ENCODE measurements around the gene KCNQ1. TPM values are rescaled to one million over a fixed set of nuclear protein-coding genes. Genes with fewer than 3 reads are reported as not detected.

Gene KCNQ1
- total and polyA plus RNA-seq, 2 experiments from 2014 or later, result 0.45 to 0.87 TPM

DNA sequence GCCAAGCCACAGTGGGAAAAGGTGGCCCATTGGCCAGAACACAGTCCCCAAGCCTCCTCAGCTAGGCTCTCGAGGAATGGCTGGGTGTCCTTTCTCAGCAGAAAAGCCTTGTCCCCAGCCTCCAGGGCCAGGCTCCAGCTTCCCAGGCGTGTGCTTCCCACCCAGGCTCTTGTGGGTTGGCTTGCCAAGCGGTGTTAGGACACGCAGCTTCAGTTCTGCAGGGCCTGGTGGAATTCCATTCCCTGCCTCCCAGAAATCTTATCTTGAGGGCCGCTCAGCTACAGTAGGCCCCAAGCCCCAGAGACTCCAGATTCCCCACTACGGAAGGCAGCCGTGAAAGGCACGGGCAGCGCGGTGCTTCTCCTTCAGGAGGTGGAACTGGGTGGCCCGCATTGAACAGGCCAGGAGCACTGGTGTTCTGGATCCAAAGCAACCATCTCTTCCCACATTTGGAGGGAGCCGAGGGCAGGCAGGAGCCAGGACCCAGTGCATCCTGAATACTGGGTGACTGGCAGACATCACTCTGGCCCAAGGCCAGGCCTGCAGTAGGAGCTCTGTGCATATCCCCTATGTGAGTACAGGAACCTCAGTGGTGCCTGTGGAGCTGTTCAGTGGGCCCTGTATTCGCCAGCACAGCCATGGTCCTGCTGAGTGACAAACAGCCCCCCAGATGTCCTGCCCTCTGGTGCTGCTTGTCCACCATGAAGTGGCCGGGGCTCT is 271.7 kb downstream of the KCNQ1 start:
- H3K4me3 ChIP-seq, result no peak overlapping the region
- Mint-ChIP-seq H3K27me3 (ENCODE audit: insufficient read depth, low read depth, poor library complexity) (peaks cover 74% of the 10 kb centered on the region), H3K4me1 (peaks cover 39% of the 10 kb centered on the region), H3K9me3 (no peaks in the 10 kb centered on the region), H3K36me3 (ENCODE audit: low read depth) (no peaks in the 10 kb centered on the region), H3K4me3 (no peak overlapping the region), H3K27ac (no peak overlapping the region)
- H3K4me1 ChIP-seq (ENCODE audit: insufficient read depth), result peaks cover 28% of the 10 kb centered on the region
- H3K9me2 ChIP-seq (ENCODE audit: insufficient read depth), result no peaks in the 10 kb centered on the region
- no peak for TF ChIP-seq EZH2phosphoT487 (IDR thresholded peaks at IDR 0.05; ENCODE audit: unreplicated experiment)
- TF ChIP-seq ZNF114 (CRISPR knock-in tag; IDR thresholded peaks at IDR 0.05), result no peak
- no peak for TF ChIP-seq EZH2 (IDR thresholded peaks at IDR 0.05; ENCODE audit: low read depth, unreplicated experiment)
- no peaks in the 10 kb centered on the region for H4K20me1 ChIP-seq (replicated peaks; ENCODE audit: insufficient read depth)
- no peak overlapping the region for H3K4me2 ChIP-seq
- no peaks in the 10 kb centered on the region for H3F3A ChIP-seq (replicated peaks; ENCODE audit: low read depth)
- ATAC-seq, result no peak
- no peaks in the 10 kb centered on the region for H3K36me3 ChIP-seq (ENCODE audit: insufficient read depth)
- no peak for DNase-seq (ENCODE audit: low spot score)
- no peak overlapping the region for H3K27ac ChIP-seq (ENCODE audit: low read depth)
- peaks cover 79% of the 10 kb centered on the region for H3K27me3 ChIP-seq (ENCODE audit: insufficient read depth)
- no peaks in the 10 kb centered on the region for H3K79me2 ChIP-seq (replicated peaks; ENCODE audit: insufficient read depth)
- no peak overlapping the region for H2AFZ ChIP-seq

DNA sequence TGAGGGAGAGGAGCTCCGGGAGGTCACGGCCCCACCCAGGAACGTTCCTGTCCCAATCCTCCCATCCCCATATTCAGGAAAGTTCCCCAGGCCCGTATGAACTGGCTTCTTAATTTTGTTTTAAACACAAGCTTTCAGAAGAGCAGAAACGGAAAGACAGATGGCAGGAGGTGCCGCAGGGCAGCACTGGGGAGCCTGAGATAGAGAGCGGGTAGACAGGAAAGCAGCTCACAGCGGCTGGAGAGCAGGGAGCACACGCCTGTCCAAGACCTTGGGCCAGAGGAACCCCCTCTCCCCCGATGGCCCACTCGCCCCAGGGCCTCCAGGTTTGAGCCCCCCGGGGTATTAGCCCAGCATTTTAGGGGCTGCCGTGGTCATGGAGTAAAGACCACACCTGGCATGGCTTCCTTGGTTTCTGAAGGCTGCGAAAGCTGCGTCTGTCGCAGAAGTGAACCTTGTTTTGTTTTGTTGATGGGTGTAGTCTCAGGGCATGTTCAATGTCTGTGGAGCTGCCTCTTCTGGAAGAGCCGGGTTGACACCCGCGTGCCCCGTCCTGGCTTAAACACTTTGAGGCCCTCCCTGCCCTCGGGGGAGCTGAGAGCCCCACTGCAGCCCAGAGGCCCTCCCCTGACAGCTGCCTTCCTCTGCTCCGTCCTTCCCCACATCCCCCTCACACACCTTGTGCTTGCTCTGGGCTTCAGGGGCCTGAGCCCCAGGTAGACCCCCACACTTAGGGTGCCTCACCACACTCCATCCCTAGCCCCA is 272.9 kb downstream of the KCNQ1 start:
- Histone ChIP-seq H2AFZ (no peak overlapping the region), H3K4me1 (ENCODE audit: insufficient read depth) (peaks cover 29% of the 10 kb centered on the region), H3K9me2 (ENCODE audit: insufficient read depth) (no peaks in the 10 kb centered on the region), H3F3A (replicated peaks; ENCODE audit: low read depth) (no peaks in the 10 kb centered on the region), H3K36me3 (ENCODE audit: insufficient read depth) (no peaks in the 10 kb centered on the region), H3K4me3 (no peak overlapping the region), H3K4me2 (no peak overlapping the region), H3K79me2 (replicated peaks; ENCODE audit: insufficient read depth) (no peaks in the 10 kb centered on the region), H3K27ac (ENCODE audit: low read depth) (no peak overlapping the region), H3K27me3 (ENCODE audit: insufficient read depth) (peaks cover 80% of the 10 kb centered on the region), H4K20me1 (replicated peaks; ENCODE audit: insufficient read depth) (no peaks in the 10 kb centered on the region)
- Mint-ChIP-seq H3K4me3 (no peak overlapping the region; the same call in 2 of the 3 replicates), H3K4me1 (peaks cover 43% of the 10 kb centered on the region), H3K36me3 (ENCODE audit: low read depth) (no peaks in the 10 kb centered on the region), H3K9me3 (no peaks in the 10 kb centered on the region), H3K27me3 (ENCODE audit: insufficient read depth, low read depth, poor library complexity) (peaks cover 79% of the 10 kb centered on the region), H3K27ac (no peak overlapping the region)
- no peak for DNase-seq (ENCODE audit: low spot score)
- no peak for ATAC-seq
- TF ChIP-seq JUNB (IDR thresholded peaks at IDR 0.05; ENCODE audit: unreplicated experiment), result no peak
- TF ChIP-seq NANOG (IDR thresholded peaks at IDR 0.05; ENCODE audit: borderline replicate concordance), result no peak
- TF ChIP-seq, protein P1, sequence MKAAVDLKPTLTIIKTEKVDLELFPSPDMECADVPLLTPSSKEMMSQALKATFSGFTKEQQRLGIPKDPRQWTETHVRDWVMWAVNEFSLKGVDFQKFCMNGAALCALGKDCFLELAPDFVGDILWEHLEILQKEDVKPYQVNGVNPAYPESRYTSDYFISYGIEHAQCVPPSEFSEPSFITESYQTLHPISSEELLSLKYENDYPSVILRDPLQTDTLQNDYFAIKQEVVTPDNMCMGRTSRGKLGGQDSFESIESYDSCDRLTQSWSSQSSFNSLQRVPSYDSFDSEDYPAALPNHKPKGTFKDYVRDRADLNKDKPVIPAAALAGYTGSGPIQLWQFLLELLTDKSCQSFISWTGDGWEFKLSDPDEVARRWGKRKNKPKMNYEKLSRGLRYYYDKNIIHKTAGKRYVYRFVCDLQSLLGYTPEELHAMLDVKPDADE (IDR thresholded peaks at IDR 0.05), result no peak
- TF ChIP-seq, protein P2, sequence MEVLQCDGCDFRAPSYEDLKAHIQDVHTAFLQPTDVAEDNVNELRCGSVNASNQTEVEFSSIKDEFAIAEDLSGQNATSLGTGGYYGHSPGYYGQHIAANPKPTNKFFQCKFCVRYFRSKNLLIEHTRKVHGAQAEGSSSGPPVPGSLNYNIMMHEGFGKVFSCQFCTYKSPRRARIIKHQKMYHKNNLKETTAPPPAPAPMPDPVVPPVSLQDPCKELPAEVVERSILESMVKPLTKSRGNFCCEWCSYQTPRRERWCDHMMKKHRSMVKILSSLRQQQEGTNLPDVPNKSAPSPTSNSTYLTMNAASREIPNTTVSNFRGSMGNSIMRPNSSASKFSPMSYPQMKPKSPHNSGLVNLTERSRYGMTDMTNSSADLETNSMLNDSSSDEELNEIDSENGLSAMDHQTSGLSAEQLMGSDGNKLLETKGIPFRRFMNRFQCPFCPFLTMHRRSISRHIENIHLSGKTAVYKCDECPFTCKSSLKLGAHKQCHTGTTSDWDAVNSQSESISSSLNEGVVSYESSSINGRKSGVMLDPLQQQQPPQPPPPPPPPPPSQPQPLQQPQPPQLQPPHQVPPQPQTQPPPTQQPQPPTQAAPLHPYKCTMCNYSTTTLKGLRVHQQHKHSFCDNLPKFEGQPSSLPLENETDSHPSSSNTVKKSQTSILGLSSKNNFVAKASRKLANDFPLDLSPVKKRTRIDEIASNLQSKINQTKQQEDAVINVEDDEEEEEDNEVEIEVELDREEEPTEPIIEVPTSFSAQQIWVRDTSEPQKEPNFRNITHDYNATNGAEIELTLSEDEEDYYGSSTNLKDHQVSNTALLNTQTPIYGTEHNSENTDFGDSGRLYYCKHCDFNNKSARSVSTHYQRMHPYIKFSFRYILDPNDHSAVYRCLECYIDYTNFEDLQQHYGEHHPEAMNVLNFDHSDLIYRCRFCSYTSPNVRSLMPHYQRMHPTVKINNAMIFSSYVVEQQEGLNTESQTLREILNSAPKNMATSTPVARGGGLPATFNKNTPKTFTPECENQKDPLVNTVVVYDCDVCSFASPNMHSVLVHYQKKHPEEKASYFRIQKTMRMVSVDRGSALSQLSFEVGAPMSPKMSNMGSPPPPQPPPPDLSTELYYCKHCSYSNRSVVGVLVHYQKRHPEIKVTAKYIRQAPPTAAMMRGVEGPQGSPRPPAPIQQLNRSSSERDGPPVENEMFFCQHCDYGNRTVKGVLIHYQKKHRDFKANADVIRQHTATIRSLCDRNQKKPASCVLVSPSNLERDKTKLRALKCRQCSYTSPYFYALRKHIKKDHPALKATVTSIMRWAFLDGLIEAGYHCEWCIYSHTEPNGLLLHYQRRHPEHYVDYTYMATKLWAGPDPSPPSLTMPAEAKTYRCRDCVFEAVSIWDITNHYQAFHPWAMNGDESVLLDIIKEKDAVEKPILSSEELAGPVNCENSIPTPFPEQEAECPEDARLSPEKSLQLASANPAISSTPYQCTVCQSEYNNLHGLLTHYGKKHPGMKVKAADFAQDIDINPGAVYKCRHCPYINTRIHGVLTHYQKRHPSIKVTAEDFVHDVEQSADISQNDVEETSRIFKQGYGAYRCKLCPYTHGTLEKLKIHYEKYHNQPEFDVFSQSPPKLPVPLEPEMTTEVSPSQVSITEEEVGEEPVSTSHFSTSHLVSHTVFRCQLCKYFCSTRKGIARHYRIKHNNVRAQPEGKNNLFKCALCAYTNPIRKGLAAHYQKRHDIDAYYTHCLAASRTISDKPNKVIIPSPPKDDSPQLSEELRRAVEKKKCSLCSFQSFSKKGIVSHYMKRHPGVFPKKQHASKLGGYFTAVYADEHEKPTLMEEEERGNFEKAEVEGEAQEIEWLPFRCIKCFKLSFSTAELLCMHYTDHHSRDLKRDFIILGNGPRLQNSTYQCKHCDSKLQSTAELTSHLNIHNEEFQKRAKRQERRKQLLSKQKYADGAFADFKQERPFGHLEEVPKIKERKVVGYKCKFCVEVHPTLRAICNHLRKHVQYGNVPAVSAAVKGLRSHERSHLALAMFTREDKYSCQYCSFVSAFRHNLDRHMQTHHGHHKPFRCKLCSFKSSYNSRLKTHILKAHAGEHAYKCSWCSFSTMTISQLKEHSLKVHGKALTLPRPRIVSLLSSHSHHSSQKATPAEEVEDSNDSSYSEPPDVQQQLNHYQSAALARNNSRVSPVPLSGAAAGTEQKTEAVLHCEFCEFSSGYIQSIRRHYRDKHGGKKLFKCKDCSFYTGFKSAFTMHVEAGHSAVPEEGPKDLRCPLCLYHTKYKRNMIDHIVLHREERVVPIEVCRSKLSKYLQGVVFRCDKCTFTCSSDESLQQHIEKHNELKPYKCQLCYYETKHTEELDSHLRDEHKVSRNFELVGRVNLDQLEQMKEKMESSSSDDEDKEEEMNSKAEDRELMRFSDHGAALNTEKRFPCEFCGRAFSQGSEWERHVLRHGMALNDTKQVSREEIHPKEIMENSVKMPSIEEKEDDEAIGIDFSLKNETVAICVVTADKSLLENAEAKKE (CRISPR knock-in tag; IDR thresholded peaks at IDR 0.05), result no peak
- TF ChIP-seq, protein P3, sequence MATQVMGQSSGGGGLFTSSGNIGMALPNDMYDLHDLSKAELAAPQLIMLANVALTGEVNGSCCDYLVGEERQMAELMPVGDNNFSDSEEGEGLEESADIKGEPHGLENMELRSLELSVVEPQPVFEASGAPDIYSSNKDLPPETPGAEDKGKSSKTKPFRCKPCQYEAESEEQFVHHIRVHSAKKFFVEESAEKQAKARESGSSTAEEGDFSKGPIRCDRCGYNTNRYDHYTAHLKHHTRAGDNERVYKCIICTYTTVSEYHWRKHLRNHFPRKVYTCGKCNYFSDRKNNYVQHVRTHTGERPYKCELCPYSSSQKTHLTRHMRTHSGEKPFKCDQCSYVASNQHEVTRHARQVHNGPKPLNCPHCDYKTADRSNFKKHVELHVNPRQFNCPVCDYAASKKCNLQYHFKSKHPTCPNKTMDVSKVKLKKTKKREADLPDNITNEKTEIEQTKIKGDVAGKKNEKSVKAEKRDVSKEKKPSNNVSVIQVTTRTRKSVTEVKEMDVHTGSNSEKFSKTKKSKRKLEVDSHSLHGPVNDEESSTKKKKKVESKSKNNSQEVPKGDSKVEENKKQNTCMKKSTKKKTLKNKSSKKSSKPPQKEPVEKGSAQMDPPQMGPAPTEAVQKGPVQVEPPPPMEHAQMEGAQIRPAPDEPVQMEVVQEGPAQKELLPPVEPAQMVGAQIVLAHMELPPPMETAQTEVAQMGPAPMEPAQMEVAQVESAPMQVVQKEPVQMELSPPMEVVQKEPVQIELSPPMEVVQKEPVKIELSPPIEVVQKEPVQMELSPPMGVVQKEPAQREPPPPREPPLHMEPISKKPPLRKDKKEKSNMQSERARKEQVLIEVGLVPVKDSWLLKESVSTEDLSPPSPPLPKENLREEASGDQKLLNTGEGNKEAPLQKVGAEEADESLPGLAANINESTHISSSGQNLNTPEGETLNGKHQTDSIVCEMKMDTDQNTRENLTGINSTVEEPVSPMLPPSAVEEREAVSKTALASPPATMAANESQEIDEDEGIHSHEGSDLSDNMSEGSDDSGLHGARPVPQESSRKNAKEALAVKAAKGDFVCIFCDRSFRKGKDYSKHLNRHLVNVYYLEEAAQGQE (IDR thresholded peaks at IDR 0.05; ENCODE audit: unreplicated experiment), result no peak
- TF ChIP-seq STAT1 (IDR thresholded peaks at IDR 0.05; ENCODE audit: unreplicated experiment), result no peak
- TF ChIP-seq ZNF114 (CRISPR knock-in tag; IDR thresholded peaks at IDR 0.05), result no peak

Data from GM23338 (cell line).